GM12878 (cell line): ENCODE measurements around the gene COL25A1. TPM values are rescaled to one million over a fixed set of nuclear protein-coding genes. Genes with fewer than 3 reads are reported as not detected.

Experiments
- ATAC-seq: fragments of 200-7000 bp; cut with Tn5 transposase; 3 replicates; pipeline ENCODE4 v1.9.1; 2020; ENCODE audit warnings: mild to moderate bottlenecking, moderate library complexity
- BruUV-seq: library from RNA; stranded (reverse); fragments of 400-500 nt; replicated peaks from 2 replicates; lab custom pipeline; 2021; lab: Mats Ljungman, UMichigan
- CTCF ChIA-PET: fragments of 300-600 bp; sonication (Branson Sonifier 250); formaldehyde crosslinking; extraction: SDS; loops from one replicate; lab custom pipeline; 2021; ENCODE audit warnings: inconsistent platforms; lab: Yijun Ruan, JAX
- POLR2A ChIA-PET: fragments of 350-600 bp; formaldehyde crosslinking; extraction: SDS; loops from one replicate; lab custom pipeline; 2021; ENCODE audit warnings: inconsistent platforms; lab: Charles Lee
- RAD21 ChIA-PET: fragments of 300-600 bp; sonication (Branson Sonifier 250); formaldehyde crosslinking; loops from one replicate; lab custom pipeline; 2023; ENCODE audit warnings: antibody characterized with exemption; ENCODE audit not compliant: unreplicated experiment; lab: Charles Lee
- SMC1A ChIA-PET: fragments of 300-600 bp; sonication (Branson Sonifier 250); formaldehyde crosslinking; loops from one replicate; lab custom pipeline; 2023; ENCODE audit not compliant: unreplicated experiment, uncharacterized antibody; lab: Charles Lee
- DNase-seq: peaks from one replicate; pipeline ENCODE4 v3.0.0-alpha.2; 2011; ENCODE audit warnings: low read depth, low spot score
- FAIRE-seq: peaks from 3 replicates; lab custom pipeline; 2011; peaks lifted over from hg19 to GRCh38; lab: Jason Lieb, UNC
- H2AFZ ChIP-seq: 2 replicates; pipeline ENCODE4 v1.6.0; 2011; ENCODE audit warnings: low read depth, low read length, control low read depth; ENCODE audit not compliant: control insufficient read depth
- H3K27ac ChIP-seq: 2 replicates; pipeline ENCODE4 v1.5.1; 2011; ENCODE audit warnings: control low read depth; ENCODE audit not compliant: control insufficient read depth, insufficient read depth
- H3K27me3 ChIP-seq, 2 experiments: replicated peaks in 1 of 2; 2 replicates each; pipeline versions ENCODE4 v1.6.0 to v1.6.1; 2011; ENCODE audit warnings: low read length in 1 of 2; ENCODE audit not compliant: control insufficient read depth in 2 of 2, insufficient read depth in 2 of 2
- H3K36me3 ChIP-seq, 2 experiments: 2 replicates each; pipeline ENCODE4 v1.5.1; 2011; ENCODE audit warnings: low read length in 1 of 2; ENCODE audit not compliant: control insufficient read depth in 2 of 2, insufficient read depth in 2 of 2
- H3K4me1 ChIP-seq: 2 replicates; pipeline ENCODE4 v1.6.1; 2011; ENCODE audit warnings: mild to moderate bottlenecking, low read length, moderate library complexity, mixed read lengths; ENCODE audit not compliant: control insufficient read depth, insufficient read depth
- H3K4me2 ChIP-seq: 2 replicates; pipeline ENCODE4 v1.6.0; 2011; ENCODE audit warnings: control low read depth; ENCODE audit not compliant: control insufficient read depth, insufficient read depth
- H3K4me3 ChIP-seq: fragments of 200-600 bp; sonication (generic); 2 replicates; pipeline ENCODE4 v1.5.1; 2016
- H3K79me2 ChIP-seq: 2 replicates; pipeline ENCODE4 v1.6.0; 2011; ENCODE audit warnings: low read length; ENCODE audit not compliant: control insufficient read depth, insufficient read depth
- H3K9ac ChIP-seq: 2 replicates; pipeline ENCODE4 v1.8.0; 2011; ENCODE audit warnings: low read length, control low read depth, mixed read lengths; ENCODE audit not compliant: control insufficient read depth, insufficient read depth
- H3K9me3 ChIP-seq: replicated peaks from 3 replicates; pipeline ENCODE4 v1.5.1; 2011; ENCODE audit warnings: mild to moderate bottlenecking, low read length; ENCODE audit not compliant: control insufficient read depth, insufficient read depth
- H4K20me1 ChIP-seq: 2 replicates; pipeline ENCODE4 v1.6.0; 2011; ENCODE audit not compliant: control insufficient read depth, insufficient read depth
- CEBPB ChIP-seq, 2 experiments: fragments of 150-350 bp in 1 of 2; IDR thresholded peaks; 2 replicates each; pipeline ENCODE4 v1.6.1; 2012 to 2014; ENCODE audit warnings: low read depth in 2 of 2, low read length in 2 of 2, borderline replicate concordance in 1 of 2, inconsistent platforms in 1 of 2
- CTCF ChIP-seq, 3 experiments: IDR thresholded peaks in 2 of 3; conservative IDR thresholded peaks in 1 of 3; 2 replicates each; pipeline ENCODE4 v1.5.1; 2011; ENCODE audit warnings: low read depth in 3 of 3, low read length in 3 of 3, mild to moderate bottlenecking in 3 of 3, control low read depth in 2 of 3, moderate library complexity in 2 of 3, inconsistent platforms in 1 of 3, mixed read lengths in 1 of 3; ENCODE audit not compliant: control insufficient read depth in 2 of 3, insufficient read depth in 1 of 3; ENCODE audit errors: extremely low read depth in 1 of 3
- E4F1 ChIP-seq: fragments of 450-650 bp; IDR thresholded peaks from 2 replicates; pipeline ENCODE4 v1.6.1; 2018; ENCODE audit warnings: borderline replicate concordance, mild to moderate bottlenecking; ENCODE audit not compliant: partially characterized antibody
- ELK1 ChIP-seq: IDR thresholded peaks from 2 replicates; pipeline ENCODE4 v1.6.1; 2012; ENCODE audit warnings: low read depth, low read length, improper control_type of control experiment
- NKRF ChIP-seq: fragments of 450-650 bp; conservative IDR thresholded peaks from 2 replicates; pipeline ENCODE4 v1.6.1; 2017; ENCODE audit warnings: mild to moderate bottlenecking, moderate library complexity
- POLR2AphosphoS5 ChIP-seq: IDR thresholded peaks from 2 replicates; pipeline ENCODE4 v1.6.1; 2011; ENCODE audit warnings: mild to moderate bottlenecking, low read length, inconsistent platforms
- SMAD5 ChIP-seq: IDR thresholded peaks from 2 replicates; pipeline ENCODE4 v1.6.1; 2016; ENCODE audit warnings: antibody characterized with exemption, low read depth
- TCF3 ChIP-seq: IDR thresholded peaks from 2 replicates; pipeline ENCODE4 v1.6.1; 2012; ENCODE audit warnings: low read depth, mild to moderate bottlenecking, low read length, borderline replicate concordance; ENCODE audit not compliant: insufficient read depth
- ZBTB33 ChIP-seq: fragments of 450-650 bp; IDR thresholded peaks from 2 replicates; pipeline ENCODE4 v1.6.1; 2017; ENCODE audit warnings: mild to moderate bottlenecking
- ZNF217 ChIP-seq: fragments of 450-650 bp; IDR thresholded peaks from 2 replicates; pipeline ENCODE4 v1.6.1; 2017; ENCODE audit warnings: antibody characterized with exemption, mild to moderate bottlenecking
- WGBS: methylation state at CpG from one replicate; pipeline ENCODE4 v1.1.6; 2016; ENCODE audit warnings: low lambda C conversion rate; ENCODE audit not compliant: insufficient replicate concordance, insufficient coverage; ENCODE audit errors: missing lambda C conversion rate; 5-methylcytosine and 5-hydroxymethylcytosine counted together
- in situ Hi-C: fragments of 300-500 bp; cut with MboI; formaldehyde crosslinking; loops from 9 replicates; pipeline ENCODE4 v1.14.3; 2018; ENCODE audit warnings: mixed read lengths
- intact Hi-C: fragments of 100-400 bp; cut with micrococcal nuclease; formaldehyde crosslinking; loops from one replicate; pipeline ENCODE4 v1.14.2; 2022; ENCODE audit not compliant: unreplicated experiment
- polyA plus RNA-seq, 11 experiments: library from polyadenylated mRNA; depleted of rRNA in 4 of 11; unstranded in 6 of 11; stranded (reverse) in 5 of 11; fragments of >200 nt; fragmentation: Nextera tagmentation in 4 of 11; fragmentation: Illumina TruSeq in 1 of 11; extraction: Ambion mirVana in 4 of 11; extraction: Trizol in 1 of 11; gene quantifications; 1 replicate in 1 of 11; 2 replicates in 10 of 11; pipeline versions ENCODE4 v1.2.1 to v1.2.3, GENCODE V29; 2011 to 2016; ENCODE audit warnings: inconsistent platforms in 2 of 11, missing spikeins in 2 of 11, low read depth in 1 of 11
- total RNA-seq, 4 experiments: library from RNA; depleted of rRNA in 3 of 4; stranded (reverse); fragments of >200 nt in 3 of 4; fragmentation: Illumina TruSeq in 1 of 4; extraction: Trizol in 1 of 4; gene quantifications; 2 replicates each; pipeline versions ENCODE4 v1.2.1 to v1.2.3, GENCODE V29; 2013 to 2021

Gene COL25A1
- total and polyA plus RNA-seq, 10 of the 15 experiments (the other 5 are each of a cell fraction or from before 2014, with no cell fraction given): 0.01 to 0.26 (median 0.12) TPM; not detected in 6

GRCh38 chr4:109332926-109333464 is 30.5 kb upstream of the COL25A1 start (continued):
- no peak for TF ChIP-seq CEBPB (IDR thresholded peaks at IDR 0.05; ENCODE audit: borderline replicate concordance in 1 of 2, low read depth in 2 of 2, low read length in 2 of 2)
- TF ChIP-seq ZBTB33: no peak
- TF ChIP-seq CTCF (IDR thresholded peaks at IDR 0.05 in 2 of 3, conservative IDR thresholded peaks at IDR 0.05 in 1 of 3; ENCODE audit: control insufficient read depth in 2 of 3, extremely low read depth in 1 of 3, insufficient read depth in 1 of 3, low read depth in 3 of 3, low read length in 3 of 3): peak; percentile 44 to 51 (median 45); a peak in 5 of 6 replicates
- no peak for TF ChIP-seq ELK1
- TF ChIP-seq TCF3: no peak

- ChIA-PET POLR2A (no interaction called here), RAD21 (interaction anchor here (1.9 kb wide), 1 partner anchor 34 kb away, joined by 6 read pairs; no protein-coding TSS in a partner anchor), SMC1A (no interaction called here), CTCF (no interaction called here)
- no peaks in the 10 kb centered on the region for H3K4me1 ChIP-seq
- TF ChIP-seq SMAD5 (no peak), ZNF217 (no peak), NKRF (no peak), POLR2AphosphoS5 (no peak), E4F1 (no peak), ELK1 (no peak)
- no peak overlapping the region for H2AFZ ChIP-seq
- no peak overlapping the region for H3K9ac ChIP-seq
- in situ Hi-C loops (no loop called here), intact Hi-C loops (no loop called here)
- DNase-seq (no peak), FAIRE-seq (no peak), ATAC-seq (no peak)
- no peaks in the 10 kb centered on the region for H3K79me2 ChIP-seq
- H3K4me2 ChIP-seq: no peak overlapping the region
- no peak overlapping the region for H3K4me3 ChIP-seq
- no peak overlapping the region for H3K27ac ChIP-seq
- no TSS peak for BruUV-seq
- no peaks in the 10 kb centered on the region for H3K27me3 ChIP-seq
- no peaks in the 10 kb centered on the region for H3K36me3 ChIP-seq
- no peaks in the 10 kb centered on the region for H4K20me1 ChIP-seq
- 4% methylated on average over 2 of the region's 2 CpGs for WGBS
- H3K9me3 ChIP-seq: peaks cover 7% of the 10 kb centered on the region; the same call in 2 of the 3 replicates
Observed at GRCh38 chr4:109327641-109328040, 25.2 kb upstream of the COL25A1 start.
